MCF 10A (cell line): Measurements from ENCODE around the gene LY6G6C. TPM values are rescaled to one million over a fixed set of nuclear protein-coding genes. Genes with fewer than 3 reads are reported as not detected.

ENCODE experiments used
- BruUV-seq: library from RNA; stranded (reverse); fragments of 400-500 nt; replicated peaks from 2 replicates; lab custom pipeline; 2021; lab: Mats Ljungman, UMichigan
- CTCF ChIA-PET: fragments of 300-600 bp; sonication (Branson Sonifier 250); formaldehyde crosslinking; extraction: SDS; loops from one replicate; lab custom pipeline; 2021; ENCODE audit warnings: antibody characterized with exemption, inconsistent platforms; lab: Yijun Ruan, JAX
- POLR2A ChIA-PET: fragments of 300-600, 350-650 bp; sonication (Branson Sonifier 250); formaldehyde crosslinking; extraction: SDS; loops from one replicate; lab custom pipeline; 2020; ENCODE audit warnings: antibody characterized with exemption, inconsistent platforms; lab: Yijun Ruan, JAX
- DNase-seq: peaks from one replicate; pipeline ENCODE4 v3.0.0-alpha.2; 2018; ENCODE audit not compliant: unreplicated experiment
- H3K27ac Mint-ChIP-seq: one replicate; pipeline ENCODE4 v1.8.0; 2022; ENCODE audit warnings: mild to moderate bottlenecking, low read depth, mixed read lengths; ENCODE audit not compliant: unreplicated experiment
- H3K27me3 Mint-ChIP-seq: one replicate; pipeline ENCODE4 v1.8.0; 2022; ENCODE audit warnings: mixed read lengths; ENCODE audit not compliant: insufficient read depth, unreplicated experiment
- H3K36me3 Mint-ChIP-seq: one replicate; pipeline ENCODE4 v1.8.0; 2022; ENCODE audit warnings: mild to moderate bottlenecking, moderate library complexity, mixed read lengths; ENCODE audit not compliant: insufficient read depth, unreplicated experiment
- H3K4me1 Mint-ChIP-seq: one replicate; pipeline ENCODE4 v1.8.0; 2022; ENCODE audit warnings: mixed read lengths; ENCODE audit not compliant: insufficient read depth, unreplicated experiment
- H3K4me3 Mint-ChIP-seq: one replicate; pipeline ENCODE4 v1.8.0; 2022; ENCODE audit warnings: mild to moderate bottlenecking, moderate library complexity, mixed read lengths; ENCODE audit not compliant: unreplicated experiment
- H3K9me3 Mint-ChIP-seq: one replicate; pipeline ENCODE4 v1.8.0; 2022; ENCODE audit warnings: mixed read lengths; ENCODE audit not compliant: unreplicated experiment
- intact Hi-C: fragments of 100-400 bp; cut with micrococcal nuclease; formaldehyde crosslinking; loops from 2 replicates; pipeline ENCODE4 v1.14.1; 2022
- total RNA-seq: library from RNA; stranded (reverse); gene quantifications from 2 replicates; pipeline ENCODE4 v1.2.3, GENCODE V29; 2022
- TF ChIP-seq, protein P1 (sequence below): fragments of 200-600 bp; IDR thresholded peaks from one replicate; pipeline ENCODE4 v1.8.0; 2022; ENCODE audit warnings: antibody characterized with exemption, mild to moderate bottlenecking; ENCODE audit not compliant: unreplicated experiment

The LY6G6C gene
- total RNA-seq, 1 experiment from 2014 or later, result not detected

GRCh38 chr6:31692353-31692752 lies 29.2 kb downstream of the LY6G6C start:
- no TSS peak for BruUV-seq
- no peak for DNase-seq
- ChIA-PET POLR2A (interaction anchor here (3.4 kb wide), 1 partner anchor 10 kb away, joined by 19 read pairs; the partner anchor contains the start of gene ABHD16A), CTCF (interaction anchor here (0.7 to 1.1 kb wide), 3 partner anchors 49 to 1252 kb away, joined by 3 to 4 read pairs (median 3); no protein-coding TSS in a partner anchor)
- Mint-ChIP-seq H3K9me3 (no peaks in the 10 kb centered on the region), H3K27me3 (no peaks in the 10 kb centered on the region), H3K4me1 (peaks cover 6% of the 10 kb centered on the region), H3K36me3 (peaks cover 65% of the 10 kb centered on the region), H3K4me3 (no peak overlapping the region), H3K27ac (no peak overlapping the region)
- TF ChIP-seq, protein P1, sequence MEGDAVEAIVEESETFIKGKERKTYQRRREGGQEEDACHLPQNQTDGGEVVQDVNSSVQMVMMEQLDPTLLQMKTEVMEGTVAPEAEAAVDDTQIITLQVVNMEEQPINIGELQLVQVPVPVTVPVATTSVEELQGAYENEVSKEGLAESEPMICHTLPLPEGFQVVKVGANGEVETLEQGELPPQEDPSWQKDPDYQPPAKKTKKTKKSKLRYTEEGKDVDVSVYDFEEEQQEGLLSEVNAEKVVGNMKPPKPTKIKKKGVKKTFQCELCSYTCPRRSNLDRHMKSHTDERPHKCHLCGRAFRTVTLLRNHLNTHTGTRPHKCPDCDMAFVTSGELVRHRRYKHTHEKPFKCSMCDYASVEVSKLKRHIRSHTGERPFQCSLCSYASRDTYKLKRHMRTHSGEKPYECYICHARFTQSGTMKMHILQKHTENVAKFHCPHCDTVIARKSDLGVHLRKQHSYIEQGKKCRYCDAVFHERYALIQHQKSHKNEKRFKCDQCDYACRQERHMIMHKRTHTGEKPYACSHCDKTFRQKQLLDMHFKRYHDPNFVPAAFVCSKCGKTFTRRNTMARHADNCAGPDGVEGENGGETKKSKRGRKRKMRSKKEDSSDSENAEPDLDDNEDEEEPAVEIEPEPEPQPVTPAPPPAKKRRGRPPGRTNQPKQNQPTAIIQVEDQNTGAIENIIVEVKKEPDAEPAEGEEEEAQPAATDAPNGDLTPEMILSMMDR, result no peak
- intact Hi-C loops, result no loop called here

GRCh38 chr6:31691564-31692108 lies 29.9 kb downstream of the LY6G6C start:
- Mint-ChIP-seq H3K4me3 (no peak overlapping the region), H3K9me3 (no peaks in the 10 kb centered on the region), H3K27ac (no peak overlapping the region), H3K4me1 (peaks cover 6% of the 10 kb centered on the region), H3K27me3 (no peaks in the 10 kb centered on the region), H3K36me3 (peaks cover 61% of the 10 kb centered on the region)
- DNase-seq, result no peak
- TF ChIP-seq, protein P1, result no peak
- ChIA-PET CTCF (interaction anchor here (0.6 to 1.1 kb wide), 2 partner anchors 50 to 78 kb away, joined by 3 to 4 read pairs; no protein-coding TSS in a partner anchor), POLR2A (interaction anchor here (0.5 to 3.4 kb wide), 3 partner anchors 11 to 216 kb away, joined by 4 to 19 read pairs (median 5); partner anchors contain the start of gene ABHD16A)
- BruUV-seq, result no TSS peak
- intact Hi-C loops, result no loop called here

- intact Hi-C loops, result no loop called here
- ChIA-PET POLR2A (interaction anchor here (0.5 to 3.4 kb wide), 5 partner anchors 11 to 1009 kb away, joined by 4 to 19 read pairs (median 5); partner anchors contain the start of gene ABHD16A), CTCF (interaction anchor here (0.5 to 2.2 kb wide), 8 partner anchors 10 to 1917 kb away, joined by 3 to 9 read pairs (median 3); partner anchors contain the start of genes ABHD16A and LY6G5C)
- Mint-ChIP-seq H3K36me3 (peaks cover 57% of the 10 kb centered on the region), H3K4me1 (peaks cover 6% of the 10 kb centered on the region), H3K4me3 (no peak overlapping the region), H3K9me3 (no peaks in the 10 kb centered on the region), H3K27me3 (no peaks in the 10 kb centered on the region), H3K27ac (no peak overlapping the region)
- no TSS peak for BruUV-seq
- DNase-seq, result no peak
- TF ChIP-seq, protein P1, result no peak
Observed at GRCh38 chr6:31691078-31691463, 30.5 kb downstream of the LY6G6C start.

- Mint-ChIP-seq H3K27me3 (no peaks in the 10 kb centered on the region), H3K27ac (peak overlapping the region; percentile 33), H3K9me3 (no peaks in the 10 kb centered on the region), H3K36me3 (peaks cover 57% of the 10 kb centered on the region), H3K4me3 (no peak overlapping the region), H3K4me1 (peaks cover 6% of the 10 kb centered on the region)
- TF ChIP-seq, protein P1, result no peak
- DNase-seq, result no peak
- BruUV-seq, result no TSS peak
- ChIA-PET POLR2A (interaction anchor here (0.6 to 3.4 kb wide), 5 partner anchors 9 to 1008 kb away, joined by 3 to 19 read pairs (median 4); partner anchors contain the start of genes ABHD16A and LY6G5C), CTCF (interaction anchor here (0.5 to 2.2 kb wide), 9 partner anchors 9 to 1918 kb away, joined by 3 to 9 read pairs (median 3); partner anchors contain the start of genes ABHD16A and LY6G5C)
- intact Hi-C loops, result no loop called here
Observed at GRCh38 chr6:31690231-31691077, 31.1 kb downstream of the LY6G6C start.
